GM13976 (cell line): ENCODE data around the gene SLC7A9.

ENCODE experiments used
- DNase-seq: peaks from one replicate; pipeline ENCODE4 v3.0.0; 2012; ENCODE audit warnings: low spot score
- in situ Hi-C: fragments of 300-500 bp; cut with MboI; formaldehyde crosslinking; loops from one replicate; pipeline ENCODE4 v1.12.0; 2022; ENCODE audit warnings: low sequenced_read_pairs, mixed read lengths, inconsistent platforms; ENCODE audit not compliant: unreplicated experiment
- TF ChIP-seq, protein P1 (sequence below): IDR thresholded peaks from 2 replicates; pipeline ENCODE4 v1.5.1; 2012; ENCODE audit warnings: borderline replicate concordance, mild to moderate bottlenecking; ENCODE audit not compliant: insufficient read depth; ENCODE audit errors: extremely low read depth, missing control alignments, control extremely low read depth

Gene SLC7A9

GRCh38 chr19:32817569-32818476 lies 51.7 kb downstream of the SLC7A9 start:
- DNase-seq: no peak
- in situ Hi-C loops: no loop called here
- TF ChIP-seq, protein P1, sequence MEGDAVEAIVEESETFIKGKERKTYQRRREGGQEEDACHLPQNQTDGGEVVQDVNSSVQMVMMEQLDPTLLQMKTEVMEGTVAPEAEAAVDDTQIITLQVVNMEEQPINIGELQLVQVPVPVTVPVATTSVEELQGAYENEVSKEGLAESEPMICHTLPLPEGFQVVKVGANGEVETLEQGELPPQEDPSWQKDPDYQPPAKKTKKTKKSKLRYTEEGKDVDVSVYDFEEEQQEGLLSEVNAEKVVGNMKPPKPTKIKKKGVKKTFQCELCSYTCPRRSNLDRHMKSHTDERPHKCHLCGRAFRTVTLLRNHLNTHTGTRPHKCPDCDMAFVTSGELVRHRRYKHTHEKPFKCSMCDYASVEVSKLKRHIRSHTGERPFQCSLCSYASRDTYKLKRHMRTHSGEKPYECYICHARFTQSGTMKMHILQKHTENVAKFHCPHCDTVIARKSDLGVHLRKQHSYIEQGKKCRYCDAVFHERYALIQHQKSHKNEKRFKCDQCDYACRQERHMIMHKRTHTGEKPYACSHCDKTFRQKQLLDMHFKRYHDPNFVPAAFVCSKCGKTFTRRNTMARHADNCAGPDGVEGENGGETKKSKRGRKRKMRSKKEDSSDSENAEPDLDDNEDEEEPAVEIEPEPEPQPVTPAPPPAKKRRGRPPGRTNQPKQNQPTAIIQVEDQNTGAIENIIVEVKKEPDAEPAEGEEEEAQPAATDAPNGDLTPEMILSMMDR: no peak

DNA sequence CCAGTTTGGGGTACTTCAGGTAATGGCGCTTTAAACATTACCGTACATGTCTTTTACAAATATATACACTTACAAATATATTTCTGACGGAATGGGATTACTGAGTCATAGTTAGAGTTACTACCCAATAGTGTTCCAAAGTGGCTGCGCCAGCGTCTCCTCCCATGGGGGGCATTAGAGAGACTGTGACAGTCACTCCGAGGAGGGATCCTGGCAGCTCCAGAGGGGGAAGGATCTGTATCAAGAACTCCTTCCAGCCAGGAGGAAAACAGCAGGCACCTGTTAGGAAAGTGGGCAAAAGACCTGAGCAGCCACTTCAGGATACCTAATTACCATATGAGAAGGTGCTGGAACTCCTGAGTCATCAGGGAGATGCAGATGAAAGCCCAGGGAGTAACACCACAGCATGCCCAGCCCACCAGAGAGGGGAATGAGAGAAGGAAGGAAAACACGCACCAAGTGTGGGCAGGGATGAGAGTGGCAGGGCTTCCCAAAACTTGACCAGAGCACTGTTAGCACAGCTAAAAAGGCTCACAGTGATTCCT lies 52.9 kb downstream of the SLC7A9 start:
- no peak for DNase-seq
- TF ChIP-seq, protein P1: no peak
- in situ Hi-C loops: no loop called here

DNA sequence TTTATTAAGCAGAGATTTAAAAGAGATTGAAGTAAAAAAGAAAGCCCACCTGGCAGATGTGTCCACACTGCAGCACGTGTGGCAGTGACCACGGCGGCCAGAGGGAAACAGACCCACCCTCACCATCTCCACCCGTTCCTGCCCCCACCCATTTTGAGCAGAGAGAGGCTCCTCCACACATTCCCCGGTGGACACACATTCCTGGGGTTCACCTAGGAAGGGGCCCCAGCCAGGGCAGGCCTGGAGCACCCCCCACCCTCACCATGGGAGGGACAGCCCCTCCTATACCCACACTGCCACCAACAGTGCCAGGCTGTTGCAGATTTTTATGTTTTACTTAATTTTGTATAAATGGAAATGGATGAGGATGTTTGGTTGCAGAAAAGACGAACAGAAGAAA lies 54.9 kb downstream of the SLC7A9 start:
- DNase-seq: no peak
- TF ChIP-seq, protein P1: no peak
- in situ Hi-C loops: no loop called here

DNA sequence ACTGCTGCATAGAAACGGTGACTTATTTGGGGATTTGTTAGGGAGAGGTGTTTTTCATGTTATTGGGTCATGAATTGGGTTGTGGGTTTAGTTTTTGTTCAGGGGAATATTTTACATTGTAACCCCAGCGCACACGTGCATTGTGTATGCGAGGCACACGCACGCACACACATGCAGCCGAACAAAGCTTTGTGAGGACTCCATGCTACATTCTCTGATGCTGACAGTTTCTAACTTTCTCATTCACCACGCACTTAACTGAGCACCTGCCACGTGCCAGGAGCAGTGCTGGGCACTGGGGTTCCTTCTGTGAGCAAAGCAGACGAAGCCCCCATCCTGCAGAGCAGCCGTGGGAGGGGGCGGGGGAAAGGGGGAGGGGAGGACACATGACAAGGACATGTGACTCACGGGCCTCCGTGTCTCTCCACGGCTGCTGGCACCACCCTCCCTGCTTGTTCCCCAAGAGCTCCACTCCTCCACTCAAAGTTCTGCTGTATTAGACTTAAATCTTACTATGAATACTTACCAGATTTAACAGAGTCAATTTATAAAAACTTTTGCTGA lies 55.6 kb downstream of the SLC7A9 start:
- in situ Hi-C loops: no loop called here
- DNase-seq: no peak
- TF ChIP-seq, protein P1: no peak

GRCh38 chr19:32812571-32812970 lies 57.0 kb downstream of the SLC7A9 start:
- TF ChIP-seq, protein P1: no peak
- in situ Hi-C loops: no loop called here

DNA sequence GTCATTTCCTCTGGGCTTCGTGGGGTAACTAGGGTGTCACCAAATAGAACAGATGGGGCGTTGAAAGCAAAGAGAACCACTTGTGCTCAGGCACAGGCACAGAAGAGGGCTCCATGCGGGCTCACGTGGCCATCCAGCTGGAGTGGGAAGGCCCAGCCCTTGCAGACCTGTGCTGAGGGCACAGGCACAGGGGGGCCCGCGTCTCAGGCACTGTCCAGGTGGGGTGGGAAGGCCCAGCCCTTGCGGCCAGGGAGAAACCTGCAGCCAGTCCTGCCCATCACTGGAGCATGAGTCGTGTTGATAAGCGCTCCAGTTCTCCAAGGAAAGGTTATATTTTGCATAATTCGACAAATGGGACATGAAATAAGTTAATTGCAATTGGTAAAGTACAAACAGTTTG lies 57.5 kb downstream of the SLC7A9 start:
- TF ChIP-seq, protein P1: no peak
- no peak for DNase-seq
- in situ Hi-C loops: no loop called here

More at GRCh38 chr19:32812571-32812970, 57.0 kb downstream of the SLC7A9 start:
- DNase-seq: no peak
